GM12878 (cell line): ENCODE measurements around the gene CRYBB1. TPM values are rescaled to one million over a fixed set of nuclear protein-coding genes. Genes with fewer than 3 reads are reported as not detected.

Experiments used
- ATAC-seq: fragments of 200-7000 bp; cut with Tn5 transposase; 3 replicates; pipeline ENCODE4 v1.9.1; 2020; ENCODE audit warnings: mild to moderate bottlenecking, moderate library complexity
- BruUV-seq: library from RNA; stranded (reverse); fragments of 400-500 nt; replicated peaks from 2 replicates; lab custom pipeline; 2021; lab: Mats Ljungman, UMichigan
- CTCF ChIA-PET: fragments of 300-600 bp; sonication (Branson Sonifier 250); formaldehyde crosslinking; extraction: SDS; loops from one replicate; lab custom pipeline; 2021; ENCODE audit warnings: inconsistent platforms; lab: Yijun Ruan, JAX
- POLR2A ChIA-PET: fragments of 350-600 bp; formaldehyde crosslinking; extraction: SDS; loops from one replicate; lab custom pipeline; 2021; ENCODE audit warnings: inconsistent platforms; lab: Charles Lee
- RAD21 ChIA-PET: fragments of 300-600 bp; sonication (Branson Sonifier 250); formaldehyde crosslinking; loops from one replicate; lab custom pipeline; 2023; ENCODE audit warnings: antibody characterized with exemption; ENCODE audit not compliant: unreplicated experiment; lab: Charles Lee
- SMC1A ChIA-PET: fragments of 300-600 bp; sonication (Branson Sonifier 250); formaldehyde crosslinking; loops from one replicate; lab custom pipeline; 2023; ENCODE audit not compliant: unreplicated experiment, uncharacterized antibody; lab: Charles Lee
- DNase-seq: peaks from one replicate; pipeline ENCODE4 v3.0.0-alpha.2; 2011; ENCODE audit warnings: low read depth, low spot score
- FAIRE-seq: peaks from 3 replicates; lab custom pipeline; 2011; peaks lifted over from hg19 to GRCh38; lab: Jason Lieb, UNC
- H2AFZ ChIP-seq: 2 replicates; pipeline ENCODE4 v1.6.0; 2011; ENCODE audit warnings: low read depth, low read length, control low read depth; ENCODE audit not compliant: control insufficient read depth
- H3K27ac ChIP-seq: 2 replicates; pipeline ENCODE4 v1.5.1; 2011; ENCODE audit warnings: control low read depth; ENCODE audit not compliant: control insufficient read depth, insufficient read depth
- H3K27me3 ChIP-seq, 2 experiments: replicated peaks in 1 of 2; 2 replicates each; pipeline versions ENCODE4 v1.6.0 to v1.6.1; 2011; ENCODE audit warnings: low read length in 1 of 2; ENCODE audit not compliant: control insufficient read depth in 2 of 2, insufficient read depth in 2 of 2
- H3K36me3 ChIP-seq, 2 experiments: 2 replicates each; pipeline ENCODE4 v1.5.1; 2011; ENCODE audit warnings: low read length in 1 of 2; ENCODE audit not compliant: control insufficient read depth in 2 of 2, insufficient read depth in 2 of 2
- H3K4me1 ChIP-seq: 2 replicates; pipeline ENCODE4 v1.6.1; 2011; ENCODE audit warnings: mild to moderate bottlenecking, low read length, moderate library complexity, mixed read lengths; ENCODE audit not compliant: control insufficient read depth, insufficient read depth
- H3K4me2 ChIP-seq: 2 replicates; pipeline ENCODE4 v1.6.0; 2011; ENCODE audit warnings: control low read depth; ENCODE audit not compliant: control insufficient read depth, insufficient read depth
- H3K4me3 ChIP-seq: fragments of 200-600 bp; sonication (generic); 2 replicates; pipeline ENCODE4 v1.5.1; 2016
- H3K79me2 ChIP-seq: 2 replicates; pipeline ENCODE4 v1.6.0; 2011; ENCODE audit warnings: low read length; ENCODE audit not compliant: control insufficient read depth, insufficient read depth
- H3K9ac ChIP-seq: 2 replicates; pipeline ENCODE4 v1.8.0; 2011; ENCODE audit warnings: low read length, control low read depth, mixed read lengths; ENCODE audit not compliant: control insufficient read depth, insufficient read depth
- H3K9me3 ChIP-seq: replicated peaks from 3 replicates; pipeline ENCODE4 v1.5.1; 2011; ENCODE audit warnings: mild to moderate bottlenecking, low read length; ENCODE audit not compliant: control insufficient read depth, insufficient read depth
- H4K20me1 ChIP-seq: 2 replicates; pipeline ENCODE4 v1.6.0; 2011; ENCODE audit not compliant: control insufficient read depth, insufficient read depth
- ATF2 ChIP-seq: IDR thresholded peaks from 2 replicates; pipeline ENCODE4 v1.6.1; 2012; ENCODE audit warnings: low read length, inconsistent platforms
- BACH1 ChIP-seq: fragments of 450-650 bp; IDR thresholded peaks from 2 replicates; pipeline ENCODE4 v1.6.1; 2017; ENCODE audit warnings: mild to moderate bottlenecking, borderline replicate concordance
- BCLAF1 ChIP-seq: fragments of 450-650 bp; IDR thresholded peaks from 2 replicates; pipeline ENCODE4 v1.6.1; 2017; ENCODE audit warnings: antibody characterized with exemption, mild to moderate bottlenecking, moderate library complexity
- GATAD2B ChIP-seq: fragments of 450-650 bp; conservative IDR thresholded peaks from 2 replicates; pipeline ENCODE4 v1.6.1; 2017; ENCODE audit warnings: low read depth, mild to moderate bottlenecking, moderate library complexity
- MEF2B ChIP-seq: fragments of 450-650 bp; IDR thresholded peaks from 2 replicates; pipeline ENCODE4 v1.6.1; 2018; ENCODE audit warnings: mild to moderate bottlenecking, moderate library complexity; ENCODE audit not compliant: partially characterized antibody, poor library complexity, severe bottlenecking
- NR2F1 ChIP-seq: fragments of 450-650 bp; conservative IDR thresholded peaks from 2 replicates; pipeline ENCODE4 v1.6.1; 2017; ENCODE audit warnings: mild to moderate bottlenecking
- POLR2A ChIP-seq: IDR thresholded peaks from 2 replicates; pipeline ENCODE4 v1.6.1; 2011; ENCODE audit warnings: low read depth, mild to moderate bottlenecking, low read length
- POLR2AphosphoS5 ChIP-seq: IDR thresholded peaks from 2 replicates; pipeline ENCODE4 v1.6.1; 2011; ENCODE audit warnings: mild to moderate bottlenecking, low read length, inconsistent platforms
- PRDM15 ChIP-seq: fragments of 450-650 bp; formaldehyde crosslinking; IDR thresholded peaks from 2 replicates; pipeline ENCODE4 v1.4.0; 2020; ENCODE audit warnings: mild to moderate bottlenecking, moderate library complexity
- RAD21 ChIP-seq: IDR thresholded peaks from 2 replicates; pipeline ENCODE4 v1.6.1; 2011; ENCODE audit warnings: mild to moderate bottlenecking, low read depth, low read length, moderate library complexity; ENCODE audit not compliant: insufficient read depth
- SUZ12 ChIP-seq: fragments of 200-600 bp; sonication (generic); IDR thresholded peaks from one replicate; pipeline ENCODE4 v1.6.1; 2018; ENCODE audit warnings: antibody characterized with exemption, mild to moderate bottlenecking; ENCODE audit not compliant: unreplicated experiment
- YBX1 ChIP-seq: fragments of 450-650 bp; IDR thresholded peaks from 2 replicates; pipeline ENCODE4 v1.6.1; 2016; ENCODE audit warnings: antibody characterized with exemption
- WGBS: methylation state at CpG from one replicate; pipeline ENCODE4 v1.1.6; 2016; ENCODE audit warnings: low lambda C conversion rate; ENCODE audit not compliant: insufficient replicate concordance, insufficient coverage; ENCODE audit errors: missing lambda C conversion rate; 5-methylcytosine and 5-hydroxymethylcytosine counted together
- in situ Hi-C: fragments of 300-500 bp; cut with MboI; formaldehyde crosslinking; loops from 9 replicates; pipeline ENCODE4 v1.14.3; 2018; ENCODE audit warnings: mixed read lengths
- intact Hi-C: fragments of 100-400 bp; cut with micrococcal nuclease; formaldehyde crosslinking; loops from one replicate; pipeline ENCODE4 v1.14.2; 2022; ENCODE audit not compliant: unreplicated experiment
- polyA plus RNA-seq, 11 experiments: library from polyadenylated mRNA; depleted of rRNA in 4 of 11; unstranded in 6 of 11; stranded (reverse) in 5 of 11; fragments of >200 nt; fragmentation: Nextera tagmentation in 4 of 11; fragmentation: Illumina TruSeq in 1 of 11; extraction: Ambion mirVana in 4 of 11; extraction: Trizol in 1 of 11; gene quantifications; 1 replicate in 1 of 11; 2 replicates in 10 of 11; pipeline versions ENCODE4 v1.2.1 to v1.2.3, GENCODE V29; 2011 to 2016; ENCODE audit warnings: inconsistent platforms in 2 of 11, missing spikeins in 2 of 11, low read depth in 1 of 11
- total RNA-seq, 4 experiments: library from RNA; depleted of rRNA in 3 of 4; stranded (reverse); fragments of >200 nt in 3 of 4; fragmentation: Illumina TruSeq in 1 of 4; extraction: Trizol in 1 of 4; gene quantifications; 2 replicates each; pipeline versions ENCODE4 v1.2.1 to v1.2.3, GENCODE V29; 2013 to 2021

The CRYBB1 gene
- total and polyA plus RNA-seq, 10 of the 15 experiments (the other 5 are each of a cell fraction or from before 2014, with no cell fraction given), result 0.09 to 0.64 (median 0.23) TPM; not detected in 5

GRCh38 chr22:26606611-26607010, 11.2 kb downstream of the CRYBB1 start (continued):
- no peak for TF ChIP-seq BCLAF1
- TF ChIP-seq PRDM15 (CRISPR knock-in tag), result no peak
- no peak for TF ChIP-seq MEF2B
- TF ChIP-seq, all 136 proteins: peak for 0

GRCh38 chr22:26604368-26604767, 13.5 kb downstream of the CRYBB1 start:
- WGBS, result 100% methylated on average over 1 of the region's 1 CpG
- ChIA-PET SMC1A (no interaction called here), POLR2A (no interaction called here), RAD21 (no interaction called here), CTCF (interaction anchor here (0.5 kb wide), 1 partner anchor 63 kb away, joined by 3 read pairs; no protein-coding TSS in a partner anchor)
- Histone ChIP-seq H3K9me3 (no peaks in the 10 kb centered on the region), H2AFZ (no peak overlapping the region), H3K36me3 (no peaks in the 10 kb centered on the region), H3K4me3 (no peak overlapping the region), H3K4me1 (peaks cover under 1% of the 10 kb centered on the region; the same call in 1 of the 2 replicates), H3K9ac (no peak overlapping the region), H3K4me2 (no peak overlapping the region), H3K27me3 (no peaks in the 10 kb centered on the region), H3K27ac (no peak overlapping the region), H3K79me2 (no peaks in the 10 kb centered on the region), H4K20me1 (no peaks in the 10 kb centered on the region)
- intact Hi-C loops, result no loop called here
- in situ Hi-C loops, result no loop called here
- TF ChIP-seq GATAD2B, result no peak
- TF ChIP-seq YBX1, result no peak
- TF ChIP-seq BACH1, result no peak
- no peak for TF ChIP-seq RAD21
- TF ChIP-seq ATF2, result no peak
- TF ChIP-seq POLR2AphosphoS5, result no peak
- no peak for TF ChIP-seq POLR2A
- no peak for TF ChIP-seq NR2F1
- TF ChIP-seq SUZ12, result no peak
- BruUV-seq, result no TSS peak
- no peak for FAIRE-seq
- ATAC-seq, result no peak
- no peak for DNase-seq
